GM20431 (cell line): ENCODE results near the gene CHD9.
"Not testable (repeated sequence)": the region's sequence is repeated elsewhere in the genome, so short reads cannot be mapped to it uniquely, and the experiment has no call there.

Experiments
- in situ Hi-C: fragments of 300-500 bp; cut with MseI, MboI; formaldehyde crosslinking; loops from one replicate; pipeline ENCODE4 v1.15.0; 2020; ENCODE audit warnings: low sequenced_read_pairs; ENCODE audit not compliant: unreplicated experiment

Gene CHD9

GRCh38 chr16:53183442-53183841, 128.7 kb downstream of the CHD9 start:
- in situ Hi-C loops = no loop called here

GRCh38 chr16:53185741-53186140, 130.9 kb downstream of the CHD9 start:
- in situ Hi-C loops = not testable (repeated sequence)

- in situ Hi-C loops = no loop called here
Measured at GRCh38 chr16:53187775-53188174, 133.0 kb downstream of the CHD9 start.

GRCh38 chr16:53191413-53191812, 136.6 kb downstream of the CHD9 start:
- in situ Hi-C loops = no loop called here

- in situ Hi-C loops = no loop called here
Measured at GRCh38 chr16:53198933-53199332, 144.1 kb downstream of the CHD9 start.

GRCh38 chr16:53201900-53202299, 147.1 kb downstream of the CHD9 start:
- in situ Hi-C loops = no loop called here

GRCh38 chr16:53202398-53202797, 147.6 kb downstream of the CHD9 start:
- in situ Hi-C loops = no loop called here

GRCh38 chr16:53207810-53208752, 153.3 kb downstream of the CHD9 start:
- in situ Hi-C loops = no loop called here

- in situ Hi-C loops = no loop called here
Measured at GRCh38 chr16:53209429-53209828, 154.6 kb downstream of the CHD9 start.

- in situ Hi-C loops = no loop called here
Measured at GRCh38 chr16:53209877-53210276, 155.1 kb downstream of the CHD9 start.

- in situ Hi-C loops = no loop called here
Measured at GRCh38 chr16:53211253-53211652, 156.5 kb downstream of the CHD9 start.

- in situ Hi-C loops = no loop called here
Measured at GRCh38 chr16:53212893-53213223, 158.1 kb downstream of the CHD9 start.

GRCh38 chr16:53213542-53213941, 158.8 kb downstream of the CHD9 start:
- in situ Hi-C loops = no loop called here

- in situ Hi-C loops = no loop called here
Measured at GRCh38 chr16:53216798-53217197, 162.0 kb downstream of the CHD9 start.

- in situ Hi-C loops = no loop called here
Measured at GRCh38 chr16:53219371-53219770, 164.6 kb downstream of the CHD9 start.

GRCh38 chr16:53219795-53220454, 165.1 kb downstream of the CHD9 start:
- in situ Hi-C loops = no loop called here

- in situ Hi-C loops = no loop called here
Measured at GRCh38 chr16:53220585-53220984, 165.8 kb downstream of the CHD9 start.

GRCh38 chr16:53224951-53225533, 170.3 kb downstream of the CHD9 start:
- in situ Hi-C loops = no loop called here

GRCh38 chr16:53232826-53233529, 178.2 kb downstream of the CHD9 start:
- in situ Hi-C loops = no loop called here

GRCh38 chr16:53234836-53235235, 180.0 kb downstream of the CHD9 start:
- in situ Hi-C loops = no loop called here

- in situ Hi-C loops = no loop called here
Measured at GRCh38 chr16:53235851-53236250, 181.1 kb downstream of the CHD9 start.
